Stomach (tissue), 9 donors: ENCODE results near the gene CDK19. TPM values are rescaled to one million over a fixed set of nuclear protein-coding genes. Genes with fewer than 3 reads are reported as not detected.

Experiments
- DNase-seq, 2 donors: peaks; one replicate each; pipeline versions ENCODE4 v3.0.0 to v3.0.0-alpha.2; 2013 to 2019
- H3K27ac ChIP-seq, 5 donors: fragments of 200-600 bp in 4 of 5; sonication (generic) in 4 of 5; one replicate each; pipeline ENCODE4 v1.5.1; 2013 to 2019; ENCODE audit warnings: mild to moderate bottlenecking in 1 of 5, moderate library complexity in 1 of 5
- H3K27me3 ChIP-seq, 3 donors: fragments of 200-600 bp; sonication (generic); one replicate each; pipeline ENCODE4 v1.5.1; 2017 to 2019; ENCODE audit warnings: mixed run types in 1 of 3
- H3K36me3 ChIP-seq, 4 donors: fragments of 200-600 bp; sonication (generic); 1 replicate in 3 of 4; 2 replicates in 1 of 4; pipeline ENCODE4 v1.5.1; 2016 to 2019
- H3K4me1 ChIP-seq, 4 donors: fragments of 200-600 bp; sonication (generic); one replicate each; pipeline ENCODE4 v1.5.1; 2016 to 2019
- H3K4me3 ChIP-seq, 4 donors: fragments of 200-600 bp; sonication (generic) in 3 of 4; one replicate each; pipeline ENCODE4 v1.5.1; 2016 to 2019; ENCODE audit warnings: mild to moderate bottlenecking in 1 of 4
- H3K9me3 ChIP-seq, 4 donors: fragments of 200-600 bp; sonication (generic); one replicate each; pipeline ENCODE4 v1.5.1; 2016 to 2019
- CTCF ChIP-seq, 7 experiments: fragments of 450-650 bp in 4 of 7; fragments of 200-600 bp in 3 of 7; sonication (generic) in 3 of 7; IDR thresholded peaks; one replicate each; pipeline ENCODE4 v1.5.1; 2016 to 2019; ENCODE audit warnings: antibody characterized with exemption in 7 of 7, control low read depth in 2 of 7, mild to moderate bottlenecking in 1 of 7
- EP300 ChIP-seq: sonication (generic); formaldehyde crosslinking; IDR thresholded peaks from one replicate; pipeline ENCODE4 v1.6.1; 2017; ENCODE audit warnings: antibody characterized with exemption
- POLR2A ChIP-seq, 4 donors: fragments of 450-650 bp; IDR thresholded peaks; one replicate each; pipeline ENCODE4 v1.6.1; 2016; ENCODE audit warnings: antibody characterized with exemption in 4 of 4, control low read depth in 2 of 4, mild to moderate bottlenecking in 1 of 4, moderate library complexity in 1 of 4
- POLR2AphosphoS5 ChIP-seq, 3 donors: sonication (generic); formaldehyde crosslinking; IDR thresholded peaks; one replicate each; pipeline ENCODE4 v1.6.1; 2016; ENCODE audit warnings: antibody characterized with exemption in 3 of 3
- WGBS, 5 donors: extraction: QIAGEN DNeasy Blood & Tissue Kit in 3 of 5; methylation state at CpG; one replicate each; pipeline versions ENCODE4 v1.1.5 to v1.1.7; 2013 to 2018; 5-methylcytosine and 5-hydroxymethylcytosine counted together
- intact Hi-C: fragments of 100-400 bp; cut with DNase I; formaldehyde crosslinking; loops from one replicate; pipeline ENCODE4 v1.15.1; 2023; ENCODE audit warnings: low total_unique reads
- polyA plus RNA-seq, 3 donors: library from polyadenylated mRNA; stranded (reverse); fragments of 200-250 nt; gene quantifications; one replicate each; pipeline ENCODE4 v1.2.3, GENCODE V29; 2013
- total RNA-seq, 5 donors: library from RNA; depleted of rRNA; stranded (reverse); fragments of >200 nt; gene quantifications; one replicate each; pipeline versions ENCODE4 v1.1.0 to v1.2.3, GENCODE V29; 2014 to 2016
- donor health status: healthy with polysubstance abuse.
- donor health status: Bipolar disorder and iron deficiency.
- donor health status: healthy.

CDK19 gene
- total and polyA plus RNA-seq, 8 donors, result 5.4 to 23.5 (median 7.5) TPM

DNA sequence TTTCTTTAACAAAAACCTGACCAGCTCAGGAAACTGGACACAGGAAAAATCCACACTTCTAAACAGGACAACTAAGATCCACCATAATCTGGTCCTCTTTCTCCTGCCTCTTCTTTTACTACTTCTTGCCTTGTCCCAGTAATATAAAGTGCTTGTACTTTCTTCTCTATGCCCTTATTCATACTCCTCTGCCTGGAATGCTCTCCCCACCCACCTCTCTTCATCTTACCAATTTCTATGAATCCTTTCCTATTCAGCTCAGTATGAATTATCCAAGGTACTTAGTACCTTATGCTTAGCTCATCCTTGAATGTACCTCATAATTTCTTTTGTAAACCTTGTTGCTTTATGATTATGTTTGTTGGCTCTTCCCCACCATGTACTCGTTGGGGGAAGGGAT lies 159.4 kb downstream of the CDK19 start:
- Histone ChIP-seq H3K36me3 (peaks cover 0 to 8% (median 3%) of the 10 kb centered on the region in 4 donors), H3K4me1 (peaks cover 9 to 51% (median 24%) of the 10 kb centered on the region in 4 donors), H3K9me3 (no peaks in the 10 kb centered on the region), H3K27me3 (no peaks in the 10 kb centered on the region), H3K27ac (peak overlapping the region; percentile 11 to 63 (median 44)), H3K4me3 (no peak overlapping the region)
- intact Hi-C loops, result no loop called here
- DNase-seq, result no peak
- TF ChIP-seq POLR2A (IDR thresholded peaks at IDR 0.05), result no peak
- no peak for TF ChIP-seq CTCF (IDR thresholded peaks at IDR 0.05)
- 36 to 59% (median 46%) methylated on average over 1 of the region's 1 CpG for WGBS, 5 donors

DNA sequence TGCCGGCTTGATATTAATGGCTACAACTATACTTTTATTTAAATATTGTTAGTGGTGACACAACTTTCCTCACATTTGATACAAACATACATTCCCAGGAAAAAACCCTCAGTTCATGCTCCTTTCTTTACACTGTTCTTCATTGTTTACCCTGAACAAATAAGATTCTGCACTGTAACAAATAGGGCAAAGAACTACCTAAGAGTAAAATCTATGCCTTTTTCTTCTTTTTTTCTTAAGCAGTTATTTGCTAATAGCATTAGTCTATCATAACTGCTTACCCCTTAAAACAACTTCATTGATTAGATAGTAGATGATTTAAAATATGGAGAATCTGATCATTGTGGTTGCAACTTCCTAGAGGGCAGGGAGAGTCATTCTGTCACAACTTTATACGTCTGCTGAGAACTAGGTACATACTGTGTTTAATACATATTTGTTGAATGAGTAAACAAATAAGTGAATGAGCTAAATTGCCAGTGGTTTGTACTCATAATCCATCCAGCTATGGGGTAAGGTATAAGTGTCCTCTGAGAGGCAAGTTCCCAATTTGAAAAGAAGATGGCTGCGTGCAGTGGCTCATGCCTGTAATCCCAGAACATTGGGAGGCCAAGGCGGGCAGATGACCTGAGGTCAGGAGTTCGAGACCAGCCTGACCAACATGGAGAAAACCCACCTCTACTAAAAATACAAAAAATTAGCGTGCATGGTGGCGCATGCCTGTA lies 161.0 kb downstream of the CDK19 start:
- Histone ChIP-seq H3K27me3 (no peaks in the 10 kb centered on the region), H3K36me3 (no peaks in the 10 kb centered on the region), H3K9me3 (no peaks in the 10 kb centered on the region), H3K4me1 (peaks cover 9 to 49% (median 24%) of the 10 kb centered on the region in 4 donors), H3K4me3 (no peak overlapping the region), H3K27ac (peak overlapping the region in 3 of 5 donors; percentile 30 to 41 (median 40))
- TF ChIP-seq POLR2AphosphoS5 (IDR thresholded peaks at IDR 0.05), result no peak
- intact Hi-C loops, result no loop called here
- DNase-seq, result peak in 1 of 2 donors; percentile 40
- 68 to 81% (median 72%) methylated on average over 7 of the region's 7 CpGs for WGBS, 5 donors

DNA sequence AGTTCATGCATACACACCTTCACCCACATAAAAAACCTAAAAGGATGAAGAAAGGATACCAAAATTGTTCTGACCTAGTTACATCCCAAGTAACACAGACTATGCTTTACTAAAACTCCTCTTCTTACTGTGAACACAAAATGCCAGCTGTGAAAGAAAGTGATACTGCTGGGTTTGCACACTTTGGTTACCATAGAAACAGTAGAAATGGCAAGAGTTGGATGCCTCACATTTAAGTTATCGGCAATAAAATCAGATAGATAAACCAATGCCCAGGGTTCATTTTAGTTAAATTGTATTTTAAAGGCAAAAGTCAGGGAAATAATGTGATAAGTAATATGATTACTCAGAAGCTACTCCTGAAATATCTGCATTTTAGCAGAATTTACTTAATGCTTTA lies 161.9 kb downstream of the CDK19 start:
- intact Hi-C loops, result no loop called here
- H3K36me3 ChIP-seq, result no peaks in the 10 kb centered on the region
- no peak for TF ChIP-seq POLR2AphosphoS5 (IDR thresholded peaks at IDR 0.05)
- no peak for TF ChIP-seq POLR2A (IDR thresholded peaks at IDR 0.05)
- TF ChIP-seq CTCF (IDR thresholded peaks at IDR 0.05), result no peak
- TF ChIP-seq EP300, result no peak
- 48 to 80% (median 58%) methylated on average over 1 of the region's 1 CpG for WGBS, 5 donors
- H3K4me1 ChIP-seq, result peaks cover 9 to 40% (median 24%) of the 10 kb centered on the region in 4 donors
- no peak overlapping the region for H3K4me3 ChIP-seq
- no peak for DNase-seq
- H3K27me3 ChIP-seq, result no peaks in the 10 kb centered on the region
- peak overlapping the region in 1 of 5 donors; percentile 40 for H3K27ac ChIP-seq
- H3K9me3 ChIP-seq, result no peaks in the 10 kb centered on the region

DNA sequence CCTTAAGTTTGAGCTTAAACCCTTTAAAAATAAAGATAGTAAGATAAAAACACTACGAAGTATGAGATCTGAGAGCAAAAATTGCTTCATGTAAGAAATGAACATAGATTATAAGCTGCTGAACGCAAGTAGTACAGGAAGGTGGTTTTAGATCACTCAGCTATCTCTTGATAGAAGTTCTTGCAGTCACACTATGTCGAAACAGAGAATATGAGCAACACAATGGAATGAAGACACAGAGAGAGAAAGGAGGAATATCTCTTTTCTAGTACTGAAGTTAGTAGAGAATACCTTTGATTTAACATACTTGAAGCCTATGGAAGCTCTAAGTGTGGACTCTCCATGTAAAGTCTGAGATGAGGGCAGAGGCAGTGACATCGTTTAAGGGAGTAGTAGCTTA lies 162.7 kb downstream of the CDK19 start:
- H3K4me3 ChIP-seq, result no peak overlapping the region
- H3K27me3 ChIP-seq, result no peaks in the 10 kb centered on the region
- peaks cover 8 to 33% (median 21%) of the 10 kb centered on the region in 4 donors for H3K4me1 ChIP-seq
- no peak for DNase-seq
- H3K36me3 ChIP-seq, result no peaks in the 10 kb centered on the region
- intact Hi-C loops, result no loop called here
- TF ChIP-seq CTCF (IDR thresholded peaks at IDR 0.05), result no peak
- no peak for TF ChIP-seq EP300
- TF ChIP-seq POLR2A (IDR thresholded peaks at IDR 0.05), result no peak
- no peak for TF ChIP-seq POLR2AphosphoS5 (IDR thresholded peaks at IDR 0.05)
- 87 to 91% (median 89%) methylated on average over 4 of the region's 4 CpGs for WGBS, 5 donors
- no peak overlapping the region for H3K27ac ChIP-seq
- H3K9me3 ChIP-seq, result no peaks in the 10 kb centered on the region

GRCh38 chr6:110650755-110651154 lies 164.5 kb downstream of the CDK19 start:
- TF ChIP-seq POLR2AphosphoS5 (IDR thresholded peaks at IDR 0.05) (no peak), EP300 (no peak), CTCF (IDR thresholded peaks at IDR 0.05) (no peak), POLR2A (IDR thresholded peaks at IDR 0.05) (no peak)
- DNase-seq, result no peak
- peaks cover 7 to 11% (median 9%) of the 10 kb centered on the region in 4 donors for H3K36me3 ChIP-seq
- H3K4me3 ChIP-seq, result no peak overlapping the region
- 90 to 97% (median 95%) methylated on average over 4 of the region's 4 CpGs for WGBS, 5 donors
- peaks cover 0 to 21% (median 14%) of the 10 kb centered on the region in 4 donors for H3K4me1 ChIP-seq
- H3K27ac ChIP-seq, result no peak overlapping the region
- H3K9me3 ChIP-seq, result no peaks in the 10 kb centered on the region
- intact Hi-C loops, result no loop called here
- H3K27me3 ChIP-seq, result no peaks in the 10 kb centered on the region
